Measurements from ENCODE around the gene IL15RA.
A peak's percentile ranks its signal among the peaks of the same experiment; 100 is the strongest.
"Not testable (repeated sequence)": the region's sequence is repeated elsewhere in the genome, so short reads cannot be mapped to it uniquely, and the experiment has no call there.

The IL15RA gene

GRCh38 chr10:6005856-6006395 lies 28.6 kb upstream of the IL15RA start:
- DNase-seq = no peak

GRCh38 chr10:6005161-6005804 lies 27.9 kb upstream of the IL15RA start:
- not testable (repeated sequence) for DNase-seq

- no peak for DNase-seq
Observed at GRCh38 chr10:6002809-6003510, 25.6 kb upstream of the IL15RA start.

GRCh38 chr10:5999440-6000165 lies 22.3 kb upstream of the IL15RA start:
- no peak for DNase-seq

- DNase-seq = no peak
Observed at GRCh38 chr10:5996696-5997095, 19.4 kb upstream of the IL15RA start.

- DNase-seq = no peak
Observed at GRCh38 chr10:5992398-5992797, 15.1 kb upstream of the IL15RA start.

- no peak for DNase-seq
Observed at GRCh38 chr10:5991708-5992107, 14.4 kb upstream of the IL15RA start.

GRCh38 chr10:5989756-5990155 lies 12.4 kb upstream of the IL15RA start:
- DNase-seq = no peak

GRCh38 chr10:5988336-5988920 lies 11.1 kb upstream of the IL15RA start:
- DNase-seq = no peak

GRCh38 chr10:5987747-5988146 lies 10.4 kb upstream of the IL15RA start:
- DNase-seq = no peak

GRCh38 chr10:5985029-5985428 lies 7.7 kb upstream of the IL15RA start:
- DNase-seq = no peak

- no peak for DNase-seq
Observed at GRCh38 chr10:5983774-5984173, 6.4 kb upstream of the IL15RA start.

GRCh38 chr10:5981529-5981928 lies 4.2 kb upstream of the IL15RA start:
- no peak for DNase-seq

GRCh38 chr10:5978230-5978489 lies 817 bp upstream of the IL15RA start:
- DNase-seq = no peak

GRCh38 chr10:5976512-5977470 lies 552 bp downstream of the IL15RA start:
- DNase-seq = peak in 1 of 2 donors; percentile 32

- DNase-seq = peak; percentile 70 to 78
Observed at GRCh38 chr10:5975641-5976473, 1.5 kb downstream of the IL15RA start.

- no peak for DNase-seq
Observed at GRCh38 chr10:5973069-5973468, 4.3 kb downstream of the IL15RA start.

- DNase-seq = no peak
Observed at GRCh38 chr10:5971886-5972285, 5.5 kb downstream of the IL15RA start.

- DNase-seq = peak in 1 of 2 donors; percentile 37
Observed at GRCh38 chr10:5971315-5971832, 6.0 kb downstream of the IL15RA start.

GRCh38 chr10:5970527-5970926 lies 6.8 kb downstream of the IL15RA start:
- no peak for DNase-seq

GRCh38 chr10:5970066-5970465 lies 7.3 kb downstream of the IL15RA start:
- DNase-seq = no peak
